Stimulated activated CD8-positive, alpha-beta memory T cell treated with anti-CD3 and anti-CD28 coated beads, Interleukin-15, amount 100 ng/mL, for 24 hours (primary cell): Measurements from ENCODE around the gene C1QTNF12.

Experiments used
- DNase-seq: peaks from one replicate; pipeline ENCODE4 v3.0.0-alpha.2; 2020; ENCODE audit warnings: low read depth

The C1QTNF12 gene

GRCh38 chr1:1228596-1229321, 17.8 kb downstream of the C1QTNF12 start:
- DNase-seq = no peak

- DNase-seq = no peak
Observed at GRCh38 chr1:1228187-1228586, 18.3 kb downstream of the C1QTNF12 start.

- DNase-seq = no peak
Observed at GRCh38 chr1:1227386-1227785, 19.1 kb downstream of the C1QTNF12 start.

- no peak for DNase-seq
Observed at GRCh38 chr1:1226566-1227362, 19.8 kb downstream of the C1QTNF12 start.

GRCh38 chr1:1225913-1226312, 20.6 kb downstream of the C1QTNF12 start:
- no peak for DNase-seq

- DNase-seq = no peak
Observed at GRCh38 chr1:1225238-1225845, 21.2 kb downstream of the C1QTNF12 start.

GRCh38 chr1:1223891-1224290, 22.6 kb downstream of the C1QTNF12 start:
- no peak for DNase-seq

GRCh38 chr1:1223321-1223720, 23.2 kb downstream of the C1QTNF12 start:
- DNase-seq = no peak

GRCh38 chr1:1222575-1223225, 23.8 kb downstream of the C1QTNF12 start:
- no peak for DNase-seq

- no peak for DNase-seq
Observed at GRCh38 chr1:1221887-1222574, 24.5 kb downstream of the C1QTNF12 start.

GRCh38 chr1:1220197-1220596, 26.3 kb downstream of the C1QTNF12 start:
- DNase-seq = no peak

- no peak for DNase-seq
Observed at GRCh38 chr1:1219341-1219740, 27.2 kb downstream of the C1QTNF12 start.

- no peak for DNase-seq
Observed at GRCh38 chr1:1218524-1219200, 27.9 kb downstream of the C1QTNF12 start.

GRCh38 chr1:1217621-1218523, 28.6 kb downstream of the C1QTNF12 start:
- no peak for DNase-seq

- no peak for DNase-seq
Observed at GRCh38 chr1:1216770-1217620, 29.5 kb downstream of the C1QTNF12 start.

GRCh38 chr1:1215881-1216605, 30.5 kb downstream of the C1QTNF12 start:
- no peak for DNase-seq

- no peak for DNase-seq
Observed at GRCh38 chr1:1215080-1215676, 31.3 kb downstream of the C1QTNF12 start.
